ENCODE data around the gene PEX14. TPM values are rescaled to one million over a fixed set of nuclear protein-coding genes. Genes with fewer than 3 reads are reported as not detected.

The PEX14 gene
- total RNA-seq, 2 donors from 2014 or later: 19.5 to 29.3 TPM

DNA sequence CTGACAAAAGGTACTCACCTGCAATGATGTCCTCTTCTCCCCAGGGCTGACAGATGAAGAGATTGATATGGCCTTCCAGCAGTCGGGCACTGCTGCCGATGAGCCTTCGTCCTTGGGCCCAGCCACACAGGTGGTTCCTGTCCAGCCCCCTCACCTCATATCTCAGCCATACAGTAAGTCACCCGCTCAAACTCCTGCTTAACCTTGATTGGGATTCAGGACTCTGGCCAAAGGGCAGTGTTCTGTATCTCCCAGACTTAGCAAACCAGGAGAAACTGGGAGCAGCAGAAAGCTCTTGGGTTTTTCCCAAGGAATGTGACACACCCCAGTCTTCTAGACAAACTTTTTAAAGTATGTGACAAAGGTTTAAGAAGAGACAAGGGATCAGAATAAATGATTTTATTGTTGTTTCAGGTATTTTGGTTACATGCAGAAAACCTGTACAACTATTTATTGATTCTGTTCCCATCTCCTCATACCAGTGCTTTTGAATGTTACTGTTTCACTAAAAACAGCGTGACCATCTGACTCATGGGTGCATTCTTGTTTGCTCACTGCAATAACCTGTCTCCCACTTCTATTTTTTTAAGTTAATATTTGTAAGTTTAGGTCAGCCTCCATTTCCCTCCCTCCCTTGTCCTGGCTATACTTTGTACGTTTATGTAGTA is 124.6 kb downstream of the PEX14 start:
- Histone ChIP-seq H3K27me3 (no peaks in the 10 kb centered on the region), H3K9ac (ENCODE audit: low read depth in 2 of 2, low read length in 2 of 2) (no peak overlapping the region), H3K4me1 (no peaks in the 10 kb centered on the region), H3K4me3 (no peak overlapping the region), H3K9me3 (no peaks in the 10 kb centered on the region), H3K36me3 (no peaks in the 10 kb centered on the region), H3K27ac (no peak overlapping the region)
- TF ChIP-seq, protein P1, sequence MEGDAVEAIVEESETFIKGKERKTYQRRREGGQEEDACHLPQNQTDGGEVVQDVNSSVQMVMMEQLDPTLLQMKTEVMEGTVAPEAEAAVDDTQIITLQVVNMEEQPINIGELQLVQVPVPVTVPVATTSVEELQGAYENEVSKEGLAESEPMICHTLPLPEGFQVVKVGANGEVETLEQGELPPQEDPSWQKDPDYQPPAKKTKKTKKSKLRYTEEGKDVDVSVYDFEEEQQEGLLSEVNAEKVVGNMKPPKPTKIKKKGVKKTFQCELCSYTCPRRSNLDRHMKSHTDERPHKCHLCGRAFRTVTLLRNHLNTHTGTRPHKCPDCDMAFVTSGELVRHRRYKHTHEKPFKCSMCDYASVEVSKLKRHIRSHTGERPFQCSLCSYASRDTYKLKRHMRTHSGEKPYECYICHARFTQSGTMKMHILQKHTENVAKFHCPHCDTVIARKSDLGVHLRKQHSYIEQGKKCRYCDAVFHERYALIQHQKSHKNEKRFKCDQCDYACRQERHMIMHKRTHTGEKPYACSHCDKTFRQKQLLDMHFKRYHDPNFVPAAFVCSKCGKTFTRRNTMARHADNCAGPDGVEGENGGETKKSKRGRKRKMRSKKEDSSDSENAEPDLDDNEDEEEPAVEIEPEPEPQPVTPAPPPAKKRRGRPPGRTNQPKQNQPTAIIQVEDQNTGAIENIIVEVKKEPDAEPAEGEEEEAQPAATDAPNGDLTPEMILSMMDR (IDR thresholded peaks at IDR 0.05): no peak
- no peak for DNase-seq
- intact Hi-C loops (cut with DNase I): no loop called here

DNA sequence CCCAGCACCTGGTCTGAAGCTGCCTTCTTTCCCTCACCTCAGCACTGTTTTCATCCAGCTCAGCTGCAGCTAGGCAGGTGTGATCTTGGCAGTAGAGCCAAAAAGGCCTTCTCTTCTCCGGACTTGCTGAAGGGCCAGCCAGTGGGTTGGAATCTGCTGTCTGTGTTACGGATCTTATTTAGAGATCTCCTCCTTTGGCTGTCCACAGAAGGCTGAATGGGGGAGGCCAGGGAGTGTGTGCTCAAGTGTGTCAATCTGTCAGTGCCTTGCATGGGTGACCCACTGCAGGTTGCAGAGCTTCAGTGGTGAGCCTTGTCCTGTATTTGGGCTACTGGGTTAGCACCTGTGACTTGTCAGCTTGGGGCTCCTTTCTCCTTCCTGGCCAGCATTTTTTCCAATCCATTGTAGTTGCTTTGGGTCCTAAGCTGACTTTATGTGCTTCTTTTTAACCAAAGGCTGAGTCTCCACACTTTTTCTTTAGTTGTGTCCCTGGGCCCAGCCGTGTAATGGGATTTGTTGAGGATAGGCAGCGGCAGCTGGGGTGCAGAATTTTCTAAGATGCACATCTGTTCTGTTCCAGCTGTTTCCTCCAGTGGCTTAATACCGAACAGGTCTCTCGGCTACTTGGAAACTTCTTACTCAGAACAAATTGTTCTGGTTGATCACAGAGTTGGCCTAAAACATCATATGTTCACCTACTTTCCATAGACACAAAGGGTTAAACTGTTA is 126.8 kb downstream of the PEX14 start:
- Histone ChIP-seq H3K9ac (ENCODE audit: low read depth in 2 of 2, low read length in 2 of 2) (no peak overlapping the region), H3K4me3 (no peak overlapping the region), H3K27me3 (no peaks in the 10 kb centered on the region), H3K27ac (no peak overlapping the region), H3K4me1 (no peaks in the 10 kb centered on the region), H3K36me3 (no peaks in the 10 kb centered on the region), H3K9me3 (no peaks in the 10 kb centered on the region)
- intact Hi-C loops (cut with DNase I): no loop called here
- DNase-seq: no peak
- TF ChIP-seq, protein P1 (IDR thresholded peaks at IDR 0.05): no peak

DNA sequence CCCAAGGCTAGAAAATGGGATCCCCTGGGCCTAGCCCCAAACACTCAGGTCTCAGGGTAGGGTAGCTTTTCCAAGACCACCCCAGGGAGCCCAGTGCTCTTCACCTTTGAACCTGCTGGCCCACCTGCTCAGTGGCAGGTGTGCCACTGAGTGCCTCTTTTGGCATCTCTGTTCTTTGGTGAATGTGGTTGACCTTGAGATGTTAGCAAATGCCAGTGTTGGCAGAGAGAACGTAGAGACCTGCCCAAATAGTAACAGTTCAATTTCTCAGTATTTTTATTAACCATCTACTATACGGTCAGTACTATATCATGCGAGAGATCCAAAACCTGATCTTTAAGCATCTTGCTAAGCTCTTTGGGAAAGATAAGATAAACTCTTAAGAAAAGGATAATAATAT is 128.2 kb downstream of the PEX14 start:
- no peak overlapping the region for H3K4me3 ChIP-seq
- H3K4me1 ChIP-seq: no peaks in the 10 kb centered on the region
- H3K27me3 ChIP-seq: no peaks in the 10 kb centered on the region
- TF ChIP-seq, protein P1 (IDR thresholded peaks at IDR 0.05): no peak
- no peaks in the 10 kb centered on the region for H3K36me3 ChIP-seq
- H3K9me3 ChIP-seq: no peaks in the 10 kb centered on the region
- no peak overlapping the region for H3K27ac ChIP-seq
- H3K9ac ChIP-seq (ENCODE audit: low read depth in 2 of 2, low read length in 2 of 2): no peak overlapping the region
- intact Hi-C loops (cut with DNase I): no loop called here
- no peak for DNase-seq

DNA sequence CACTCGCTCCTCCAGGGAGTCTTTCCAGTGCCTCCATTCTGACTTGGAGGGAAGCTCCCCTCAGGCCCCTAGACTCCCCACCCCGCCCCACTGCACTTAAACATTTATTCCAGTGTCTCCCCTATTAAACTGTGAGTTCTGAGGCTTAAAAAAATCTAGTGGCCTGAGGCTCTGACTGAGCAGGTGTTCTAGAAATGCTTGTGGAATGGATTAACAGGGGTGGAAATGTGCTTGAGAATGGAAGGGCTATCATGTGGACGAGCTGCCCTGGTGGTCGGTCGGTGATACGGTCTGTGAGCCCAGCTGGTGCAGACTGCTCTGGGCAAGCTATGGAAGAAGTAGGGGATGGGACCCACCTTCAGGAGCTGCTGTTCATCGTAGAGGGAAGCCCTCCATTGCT is 130.2 kb downstream of the PEX14 start:
- intact Hi-C loops (cut with DNase I): no loop called here
- Histone ChIP-seq H3K27me3 (no peaks in the 10 kb centered on the region), H3K36me3 (no peaks in the 10 kb centered on the region), H3K9me3 (no peaks in the 10 kb centered on the region), H3K4me1 (no peaks in the 10 kb centered on the region), H3K9ac (ENCODE audit: low read depth in 2 of 2, low read length in 2 of 2) (no peak overlapping the region), H3K4me3 (no peak overlapping the region), H3K27ac (no peak overlapping the region)
- DNase-seq: no peak
- TF ChIP-seq, protein P1 (IDR thresholded peaks at IDR 0.05): no peak

DNA sequence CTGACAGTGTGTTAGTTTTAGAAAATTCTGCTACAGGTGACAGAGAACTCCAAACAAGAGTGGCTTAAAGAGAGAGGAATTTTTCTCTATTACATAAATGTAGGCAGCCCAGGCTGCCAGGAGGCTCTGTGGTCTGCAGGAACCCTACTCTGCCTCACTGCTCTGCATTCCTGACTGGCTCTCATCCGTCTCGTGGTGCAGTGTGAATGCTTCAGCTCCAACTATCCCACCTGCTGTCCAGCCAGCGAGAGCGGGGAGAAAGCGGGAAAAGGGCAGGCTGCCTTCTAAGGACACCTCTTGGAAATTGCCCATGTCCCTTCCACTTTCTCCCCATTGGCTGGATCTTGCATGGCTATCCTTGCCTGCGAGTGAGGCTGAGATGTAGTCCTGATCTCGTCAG is 131.3 kb downstream of the PEX14 start:
- no peaks in the 10 kb centered on the region for H3K9me3 ChIP-seq
- H3K4me1 ChIP-seq: no peaks in the 10 kb centered on the region
- no peak overlapping the region for H3K4me3 ChIP-seq
- no peaks in the 10 kb centered on the region for H3K36me3 ChIP-seq
- H3K27ac ChIP-seq: no peak overlapping the region
- intact Hi-C loops (cut with DNase I): no loop called here
- H3K27me3 ChIP-seq: no peaks in the 10 kb centered on the region
- DNase-seq: no peak
- H3K9ac ChIP-seq (ENCODE audit: low read depth in 2 of 2, low read length in 2 of 2): no peak overlapping the region
- TF ChIP-seq, protein P1 (IDR thresholded peaks at IDR 0.05): no peak

All from colonic mucosa (tissue), 4 donors.